ENCODE results near the gene SEMA3B. TPM values are rescaled to one million over a fixed set of nuclear protein-coding genes. Genes with fewer than 3 reads are reported as not detected.

SEMA3B gene
- total and polyA plus RNA-seq, 8 donors, result 40.1 to 310 (median 103) TPM

GRCh38 chr3:50221051-50221410 is 47.9 kb upstream of the SEMA3B start:
- no peaks in the 10 kb centered on the region for H3K36me3 ChIP-seq
- no peak for DNase-seq
- no peaks in the 10 kb centered on the region for H3K27me3 ChIP-seq
- WGBS, 5 donors, result 65 to 100% (median 75%) methylated on average over 1 to 4 of the region's 4 CpGs
- H3K27ac ChIP-seq, result no peak overlapping the region
- H3K9me3 ChIP-seq, result no peaks in the 10 kb centered on the region
- H3K4me3 ChIP-seq, result no peak overlapping the region
- TF ChIP-seq CTCF (IDR thresholded peaks at IDR 0.05), result no peak
- TF ChIP-seq EP300 (IDR thresholded peaks at IDR 0.05), result no peak
- no peak for TF ChIP-seq POLR2AphosphoS5 (IDR thresholded peaks at IDR 0.05)
- TF ChIP-seq POLR2A (IDR thresholded peaks at IDR 0.05), result no peak
- H3K4me1 ChIP-seq, result peaks cover 0 to 5% (median 3%) of the 10 kb centered on the region in 4 donors
- intact Hi-C loops (cut with DNase I; ENCODE audit: low total_unique reads), result loop anchor here (10.0 kb wide), 1 partner anchor 54 kb away; the partner anchor contains the start of gene LSMEM2

- H3K4me3 ChIP-seq, result no peak overlapping the region
- H3K36me3 ChIP-seq, result no peaks in the 10 kb centered on the region
- no peak for TF ChIP-seq CTCF (IDR thresholded peaks at IDR 0.05)
- TF ChIP-seq POLR2A (IDR thresholded peaks at IDR 0.05), result no peak
- no peak for TF ChIP-seq EP300 (IDR thresholded peaks at IDR 0.05)
- TF ChIP-seq POLR2AphosphoS5 (IDR thresholded peaks at IDR 0.05), result no peak
- H3K27me3 ChIP-seq, result no peaks in the 10 kb centered on the region
- no peaks in the 10 kb centered on the region for H3K9me3 ChIP-seq
- intact Hi-C loops (cut with DNase I; ENCODE audit: low total_unique reads), result loop anchor here (10.0 kb wide), 1 partner anchor 53 kb away; the partner anchor contains the start of gene LSMEM2
- H3K4me1 ChIP-seq, result peaks cover 5 to 10% (median 9%) of the 10 kb centered on the region in 4 donors
- H3K27ac ChIP-seq, result no peak overlapping the region
- WGBS, 5 donors, result 54 to 67% (median 65%) methylated on average over 6 to 12 of the region's 12 CpGs
- DNase-seq, result no peak
Measured at GRCh38 chr3:50221411-50222168, 47.4 kb upstream of the SEMA3B start.

- H3K4me1 ChIP-seq, result peaks cover 11 to 16% (median 14%) of the 10 kb centered on the region in 4 donors
- H3K27me3 ChIP-seq, result no peaks in the 10 kb centered on the region
- intact Hi-C loops (cut with DNase I; ENCODE audit: low total_unique reads), result loop anchor here (10.0 kb wide), 1 partner anchor 53 kb away; the partner anchor contains the start of gene LSMEM2
- TF ChIP-seq EP300 (IDR thresholded peaks at IDR 0.05) (no peak), CTCF (IDR thresholded peaks at IDR 0.05) (no peak), POLR2AphosphoS5 (IDR thresholded peaks at IDR 0.05) (no peak), POLR2A (IDR thresholded peaks at IDR 0.05) (no peak)
- H3K4me3 ChIP-seq, result no peak overlapping the region
- 75 to 100% (median 86%) methylated on average over 1 of the region's 1 CpG for WGBS, 5 donors
- no peak overlapping the region for H3K27ac ChIP-seq
- H3K9me3 ChIP-seq, result no peaks in the 10 kb centered on the region
- DNase-seq, result no peak
- no peaks in the 10 kb centered on the region for H3K36me3 ChIP-seq
Measured at GRCh38 chr3:50222169-50222528, 46.8 kb upstream of the SEMA3B start.

GRCh38 chr3:50224639-50225038 is 44.3 kb upstream of the SEMA3B start:
- Histone ChIP-seq H3K4me3 (no peak overlapping the region), H3K4me1 (peaks cover 13 to 30% (median 28%) of the 10 kb centered on the region in 4 donors), H3K36me3 (no peaks in the 10 kb centered on the region), H3K9me3 (no peaks in the 10 kb centered on the region), H3K27me3 (no peaks in the 10 kb centered on the region), H3K27ac (no peak overlapping the region)
- intact Hi-C loops (cut with DNase I; ENCODE audit: low total_unique reads), result loop anchor here (10.0 kb wide), 1 partner anchor 50 kb away; the partner anchor contains the start of gene LSMEM2
- no peak for DNase-seq
- WGBS, 5 donors, result 62 to 75% (median 70%) methylated on average over 5 of the region's 5 CpGs
- TF ChIP-seq EP300 (IDR thresholded peaks at IDR 0.05), result no peak
- no peak for TF ChIP-seq CTCF (IDR thresholded peaks at IDR 0.05)
- no peak for TF ChIP-seq POLR2AphosphoS5 (IDR thresholded peaks at IDR 0.05)
- no peak for TF ChIP-seq POLR2A (IDR thresholded peaks at IDR 0.05)
